UCSD-AML1 (cell line): Measurements from ENCODE around the gene HGF.
"Not testable (repeated sequence)": the region's sequence is repeated elsewhere in the genome, so short reads cannot be mapped to it uniquely, and the experiment has no call there.

Experiments
- DNase-seq: peaks from one replicate; lab custom pipeline; 2025; ENCODE audit not compliant: unreplicated experiment; lab: John Stamatoyannopoulos, UW

HGF gene

DNA sequence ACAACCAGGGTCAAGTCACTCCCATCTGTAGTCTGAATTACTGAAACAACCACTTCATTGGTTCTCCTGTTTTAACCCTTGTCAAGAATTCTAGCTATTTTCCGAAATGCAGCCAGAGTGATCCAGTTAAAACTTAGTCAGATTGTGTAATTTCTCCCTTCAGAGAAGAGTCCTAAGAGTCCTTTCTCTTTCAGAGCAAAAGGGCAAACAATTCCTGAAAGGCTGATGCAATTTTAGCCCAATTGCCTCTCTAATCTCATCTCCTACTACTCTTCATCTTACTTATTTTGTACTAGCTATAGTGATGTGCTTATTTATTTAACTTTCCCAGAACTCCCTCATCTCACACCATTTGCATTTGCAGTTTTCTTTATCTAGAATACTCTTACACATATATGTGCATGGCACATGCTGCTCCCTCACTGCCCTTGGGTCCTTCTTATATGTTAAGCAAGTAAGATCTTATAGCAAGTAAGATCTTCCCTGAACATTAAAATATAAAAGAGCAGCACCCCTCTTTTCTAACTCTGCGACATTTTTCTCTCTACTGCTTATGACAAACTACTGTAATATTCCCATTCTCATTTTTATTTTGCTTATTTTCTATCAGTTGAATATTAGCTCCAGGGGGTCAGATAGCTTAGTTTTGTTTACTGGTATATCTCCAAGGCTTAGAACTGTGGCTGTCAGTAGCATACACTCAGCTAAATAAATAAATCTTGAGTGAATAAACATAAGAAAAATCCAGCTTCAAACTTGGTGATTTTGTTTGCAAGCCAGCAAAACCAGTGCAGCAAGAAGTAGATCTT is 44.6 kb downstream of the HGF start:
- DNase-seq: no peak

DNA sequence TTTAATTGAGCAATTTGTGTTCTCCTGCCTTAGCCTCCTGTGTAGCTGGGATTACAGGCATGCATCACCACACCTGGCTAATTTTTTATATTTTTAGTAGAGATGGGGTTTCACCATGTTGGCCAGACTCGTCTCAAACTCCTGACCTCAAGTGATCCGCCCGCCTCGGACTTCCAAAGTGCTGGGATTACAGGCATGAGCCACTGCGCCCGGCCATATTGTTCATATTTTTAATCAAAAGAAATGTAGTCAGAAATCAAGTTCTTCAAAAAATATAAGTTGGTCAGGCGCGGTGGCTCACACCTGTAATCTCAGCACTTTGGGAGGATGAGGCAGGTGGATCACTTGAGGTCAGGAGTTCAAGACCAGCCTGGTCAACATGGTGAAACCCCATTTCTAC is 47.6 kb downstream of the HGF start:
- not testable (repeated sequence) for DNase-seq

DNA sequence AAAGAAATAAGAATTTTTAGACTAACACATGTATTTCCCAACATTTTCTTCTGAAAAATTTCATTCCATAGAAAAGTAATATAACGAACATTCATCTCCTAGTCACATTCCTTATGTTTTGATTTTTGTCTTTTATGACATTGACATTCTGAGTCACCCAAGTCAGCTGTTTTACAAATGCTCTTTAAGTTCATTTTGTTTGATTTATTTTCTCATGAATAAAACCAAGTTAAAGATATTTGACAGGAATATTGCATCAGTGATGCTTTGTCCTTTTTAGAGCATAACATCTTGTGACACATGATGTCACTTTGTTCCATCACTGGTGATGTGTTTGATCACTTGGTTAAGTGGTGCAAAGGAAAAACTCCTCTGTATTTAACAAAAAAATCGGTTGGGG is 48.4 kb downstream of the HGF start:
- DNase-seq: no peak

DNA sequence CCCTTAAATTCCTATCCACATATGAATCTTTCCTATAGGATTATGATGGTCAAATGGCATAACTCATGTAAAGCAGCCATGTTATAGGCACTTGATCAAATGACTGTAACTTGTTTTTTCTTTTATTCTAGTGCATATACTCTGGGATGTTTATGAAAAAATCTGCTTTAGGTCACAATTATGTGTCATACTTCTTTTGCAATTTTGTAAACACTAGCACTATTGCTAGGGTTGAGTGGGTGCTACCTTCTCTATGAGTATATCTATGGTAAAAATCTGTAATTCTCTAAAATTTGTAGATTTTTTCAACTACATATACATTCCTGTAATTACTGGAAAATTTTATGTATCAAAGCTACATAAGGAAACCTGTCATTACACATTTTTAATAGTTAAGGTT is 50.0 kb downstream of the HGF start:
- no peak for DNase-seq

DNA sequence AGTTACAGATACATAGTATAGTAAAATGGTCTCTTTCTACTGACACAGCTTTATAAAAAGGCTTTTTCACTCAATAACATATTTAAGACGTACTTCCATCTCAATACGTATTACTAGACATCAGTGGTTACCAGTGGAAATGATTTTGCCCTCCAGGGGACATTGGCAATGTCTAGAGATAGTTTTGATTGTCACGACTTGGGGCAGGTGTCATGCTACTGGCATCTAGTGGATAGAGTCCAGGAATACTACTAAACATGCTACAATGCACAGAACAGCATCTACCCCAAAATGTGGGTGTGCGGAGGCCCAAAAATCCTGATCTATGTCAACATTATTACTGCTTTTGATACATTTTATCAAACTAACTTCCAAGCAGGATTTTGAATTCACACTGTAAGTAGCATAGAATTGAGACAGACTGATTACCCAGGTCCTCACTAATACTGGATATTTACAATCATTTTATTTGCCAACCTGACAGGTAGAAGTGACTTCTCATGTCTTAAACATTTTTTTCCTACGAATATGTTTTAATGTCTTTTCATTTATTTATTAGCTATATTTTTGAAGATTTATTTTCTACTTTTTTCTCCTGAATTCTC is 53.8 kb downstream of the HGF start:
- DNase-seq: no peak

DNA sequence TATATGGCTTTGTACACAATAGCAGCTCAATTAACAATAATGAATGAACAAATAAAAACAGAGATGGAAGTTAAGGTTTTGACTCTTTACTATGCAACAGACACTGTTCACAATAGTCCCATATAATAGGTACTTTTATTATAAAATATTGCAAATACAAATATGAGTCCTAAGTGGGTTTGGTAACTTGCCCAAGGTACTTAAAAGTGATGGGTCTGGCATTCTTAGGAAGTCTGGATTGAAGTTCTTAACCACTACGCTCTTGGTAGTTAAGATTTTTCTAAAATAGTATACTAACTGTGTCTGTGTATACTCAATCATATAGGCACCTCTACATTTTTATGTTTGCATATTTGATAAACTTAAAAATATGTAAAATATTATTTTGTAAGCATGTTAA is 55.5 kb downstream of the HGF start:
- DNase-seq: no peak

DNA sequence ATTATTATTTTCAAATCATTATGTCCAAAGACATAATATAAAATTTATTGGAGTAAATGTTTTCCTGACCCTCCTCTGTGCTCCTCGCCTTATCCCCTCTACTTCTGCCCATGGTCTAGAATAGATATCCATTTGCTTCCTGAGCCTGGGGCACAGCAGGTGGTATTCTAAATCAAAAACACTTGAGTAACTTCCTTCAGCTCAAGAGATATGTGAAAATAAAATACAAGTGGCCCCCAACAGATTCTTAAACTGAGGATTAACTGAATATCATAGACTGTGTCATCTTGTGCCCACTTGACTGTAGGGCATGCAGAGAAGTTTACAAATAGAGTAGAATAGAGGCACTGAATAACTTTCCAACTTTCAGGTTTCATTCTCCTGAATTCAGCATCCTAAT is 59.1 kb downstream of the HGF start:
- no peak for DNase-seq

DNA sequence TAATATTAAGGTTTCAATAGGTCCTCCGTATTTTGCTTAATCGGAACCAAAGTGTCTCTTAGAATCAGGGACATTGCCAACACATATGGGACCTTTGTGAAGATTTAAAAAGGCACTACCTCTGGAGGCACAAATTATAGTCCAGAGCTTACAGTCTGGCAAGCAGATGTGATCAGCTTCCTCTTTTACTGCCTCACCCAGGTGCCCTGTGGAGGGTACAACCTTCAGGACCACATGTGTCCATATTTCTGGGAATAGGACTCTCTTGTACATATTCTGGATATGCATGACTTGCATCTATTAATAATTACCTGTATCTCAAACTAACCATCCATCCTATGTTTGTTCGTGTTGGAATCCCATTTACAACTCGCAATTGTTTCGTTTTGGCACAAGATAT is 60.0 kb downstream of the HGF start:
- DNase-seq: no peak

DNA sequence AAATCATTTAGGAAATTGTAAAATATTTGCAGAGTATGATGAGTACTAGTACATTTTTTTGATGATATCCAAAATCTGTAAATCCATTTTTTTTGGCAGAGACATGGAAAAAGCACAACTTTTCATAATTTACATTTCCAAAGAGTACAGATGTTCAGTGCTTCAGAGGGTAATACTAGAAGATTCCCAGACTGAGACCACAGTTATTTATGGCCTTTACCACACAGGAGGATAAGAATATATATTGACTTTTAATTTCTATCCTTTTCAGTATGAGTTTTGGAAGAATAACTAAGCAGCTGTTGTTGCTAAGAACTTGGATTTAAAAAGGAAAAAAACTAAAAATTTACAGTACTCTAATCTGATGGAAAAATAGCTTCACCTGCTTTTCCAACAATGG is 61.9 kb downstream of the HGF start:
- DNase-seq: no peak

DNA sequence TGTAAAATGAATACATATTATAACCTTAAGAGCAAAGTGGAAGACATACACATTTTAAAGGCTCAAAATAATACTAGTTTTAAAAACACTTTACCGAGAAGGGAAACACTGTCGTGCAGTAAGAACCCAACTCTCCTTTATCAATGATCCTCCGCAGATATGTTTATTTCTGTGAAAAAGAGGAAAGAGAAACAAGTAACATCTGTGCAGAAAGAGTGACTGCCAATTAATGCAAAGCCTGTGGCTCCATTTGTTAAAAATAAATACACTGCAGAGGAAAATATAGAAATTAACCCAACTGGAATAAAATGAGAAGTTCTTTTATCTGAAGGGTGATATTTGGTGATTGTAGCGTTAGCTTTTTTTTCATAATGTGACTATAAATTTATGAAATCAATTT is 62.7 kb downstream of the HGF start:
- DNase-seq: no peak

DNA sequence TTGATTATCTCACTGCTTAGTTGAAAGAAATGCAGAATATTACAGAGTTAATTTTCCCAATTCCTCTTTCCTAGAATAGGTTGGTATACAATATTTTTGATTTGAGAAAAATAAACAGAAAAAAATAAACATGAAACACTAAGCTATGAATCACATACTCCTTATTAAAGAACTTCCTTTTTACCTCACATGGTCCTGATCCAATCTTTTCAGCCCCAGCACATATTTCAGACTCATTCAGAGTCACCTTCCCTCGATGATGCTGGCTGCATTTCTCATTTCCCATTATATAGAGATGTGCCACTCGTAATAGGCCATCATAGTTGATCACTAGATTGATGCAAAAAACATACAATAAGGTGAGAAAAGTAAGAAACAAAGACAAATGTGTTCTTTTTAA is 64.6 kb downstream of the HGF start:
- no peak for DNase-seq

DNA sequence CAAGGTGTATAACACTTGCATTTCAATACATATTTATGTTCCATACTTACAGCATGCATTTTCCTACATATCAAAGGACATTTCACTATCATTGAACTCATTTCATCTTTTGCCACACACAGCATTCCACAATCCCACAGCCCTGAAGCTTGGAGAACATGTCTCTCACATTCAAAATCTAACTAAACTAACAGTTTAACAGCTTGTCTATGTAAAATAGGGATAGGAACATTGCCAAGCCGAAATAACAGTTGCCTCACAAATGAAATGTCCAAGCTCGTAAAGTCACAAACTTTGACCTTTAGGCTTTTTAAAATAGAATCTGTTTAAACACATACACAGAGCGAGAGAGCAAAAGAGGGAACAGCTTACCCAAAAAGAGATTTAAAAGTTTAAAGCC is 65.3 kb downstream of the HGF start:
- DNase-seq: no peak

DNA sequence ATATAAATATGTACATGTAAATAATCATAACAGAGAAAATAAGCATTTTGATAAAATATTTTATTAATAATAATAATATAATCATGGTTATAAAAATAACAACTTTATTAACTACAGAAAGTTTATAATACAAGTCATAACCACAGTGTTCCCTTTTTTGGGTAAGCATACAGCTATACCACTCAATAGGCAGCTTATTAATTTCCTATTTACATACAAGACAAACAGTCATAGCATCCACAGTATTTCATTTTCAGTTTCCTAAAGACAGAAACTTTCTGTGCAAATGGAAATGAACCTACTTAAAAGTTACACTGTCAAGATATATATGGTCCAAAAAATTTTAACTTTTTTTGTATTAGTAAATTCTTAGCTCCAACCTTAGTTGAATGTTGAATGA is 70.9 kb downstream of the HGF start:
- no peak for DNase-seq

DNA sequence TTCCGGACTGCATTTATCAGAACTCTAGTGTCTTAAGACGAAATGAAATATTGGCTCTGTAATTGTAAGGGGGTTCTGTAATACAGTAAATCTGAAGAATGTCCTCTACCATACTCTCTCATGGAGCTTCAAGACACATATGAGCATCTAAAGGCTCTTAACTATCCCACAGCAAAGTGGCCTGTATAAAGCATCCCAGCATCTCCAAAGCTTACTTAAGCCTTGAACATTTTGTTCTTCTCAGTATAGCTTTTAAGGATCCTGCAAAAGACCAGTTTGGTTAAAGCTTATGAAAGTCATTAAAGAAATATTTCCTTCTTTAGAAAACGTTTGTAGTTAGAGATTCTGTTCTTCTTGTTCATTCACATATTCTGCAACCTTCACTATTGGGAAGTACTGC is 75.1 kb downstream of the HGF start:
- no peak for DNase-seq

DNA sequence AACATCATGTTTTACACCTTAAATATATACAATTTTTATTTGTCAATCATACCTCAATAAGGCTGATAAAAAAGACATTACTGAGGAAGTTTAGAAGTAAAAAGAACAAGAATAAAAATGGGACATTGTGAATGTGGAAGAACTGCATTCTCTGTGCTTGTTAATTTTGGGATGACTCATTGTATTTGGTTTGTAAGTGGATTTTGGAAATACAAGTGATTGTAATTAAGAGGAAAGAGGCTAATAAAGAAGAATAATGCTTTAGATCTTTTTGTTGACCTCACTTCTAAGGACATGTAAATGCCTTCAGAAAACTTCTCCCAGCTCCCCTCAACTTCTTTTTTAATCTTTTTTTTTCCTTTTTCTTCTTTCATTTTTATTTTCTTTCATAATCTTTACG is 76.0 kb downstream of the HGF start:
- DNase-seq: no peak

DNA sequence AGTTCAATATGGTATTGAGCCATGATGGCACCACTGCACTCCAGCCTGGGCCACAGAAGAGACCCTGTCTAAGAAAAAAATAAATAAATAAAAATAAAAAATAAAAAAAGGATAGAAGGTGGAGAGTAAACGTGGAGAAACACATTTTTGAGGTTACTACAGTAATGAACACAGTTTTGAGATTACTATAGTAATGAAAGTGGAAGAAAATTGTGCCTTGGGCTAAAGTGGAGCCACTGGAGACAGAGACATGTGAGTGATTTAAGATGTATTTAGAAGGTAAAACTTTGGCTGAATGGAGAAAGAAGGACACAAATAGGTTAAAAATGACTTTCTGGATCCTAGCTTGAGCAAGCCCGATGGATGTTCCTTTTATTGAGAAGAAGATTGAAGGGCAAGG is 76.8 kb downstream of the HGF start:
- no peak for DNase-seq

DNA sequence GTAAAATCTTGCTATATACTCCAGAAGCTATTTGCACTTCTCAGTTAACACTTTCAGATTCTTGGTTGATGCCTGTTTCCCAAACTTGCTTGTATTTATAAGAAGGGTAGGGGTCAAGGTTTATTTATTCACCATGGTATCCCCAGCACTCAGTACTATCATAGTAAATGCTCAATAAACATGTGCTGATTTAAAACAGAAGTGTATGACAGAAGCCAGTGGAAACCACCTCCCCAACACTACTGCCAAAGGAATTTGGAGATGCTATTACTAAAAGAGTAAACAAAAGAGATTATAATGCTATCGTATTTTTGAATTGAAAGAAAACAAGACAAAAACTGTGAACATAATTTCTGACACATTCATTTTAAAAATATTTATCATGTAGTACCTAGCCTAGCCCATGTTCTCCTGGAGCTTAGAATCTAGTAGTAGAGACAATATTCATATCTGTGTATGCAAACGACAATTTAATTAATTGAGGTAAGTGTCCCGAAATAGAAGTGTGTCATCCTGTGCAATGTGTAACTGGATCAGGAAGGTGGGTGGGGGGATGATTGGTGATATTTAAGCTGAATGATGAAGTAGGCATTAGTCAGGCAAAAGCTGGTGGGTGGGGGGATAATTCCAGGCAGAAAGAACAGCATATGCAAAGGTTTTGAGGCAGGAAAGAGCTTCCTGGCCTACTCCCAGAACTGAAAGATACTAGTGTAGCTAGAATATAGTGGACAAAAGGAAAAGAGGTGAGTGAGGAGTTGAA is 77.5 kb downstream of the HGF start:
- no peak for DNase-seq

DNA sequence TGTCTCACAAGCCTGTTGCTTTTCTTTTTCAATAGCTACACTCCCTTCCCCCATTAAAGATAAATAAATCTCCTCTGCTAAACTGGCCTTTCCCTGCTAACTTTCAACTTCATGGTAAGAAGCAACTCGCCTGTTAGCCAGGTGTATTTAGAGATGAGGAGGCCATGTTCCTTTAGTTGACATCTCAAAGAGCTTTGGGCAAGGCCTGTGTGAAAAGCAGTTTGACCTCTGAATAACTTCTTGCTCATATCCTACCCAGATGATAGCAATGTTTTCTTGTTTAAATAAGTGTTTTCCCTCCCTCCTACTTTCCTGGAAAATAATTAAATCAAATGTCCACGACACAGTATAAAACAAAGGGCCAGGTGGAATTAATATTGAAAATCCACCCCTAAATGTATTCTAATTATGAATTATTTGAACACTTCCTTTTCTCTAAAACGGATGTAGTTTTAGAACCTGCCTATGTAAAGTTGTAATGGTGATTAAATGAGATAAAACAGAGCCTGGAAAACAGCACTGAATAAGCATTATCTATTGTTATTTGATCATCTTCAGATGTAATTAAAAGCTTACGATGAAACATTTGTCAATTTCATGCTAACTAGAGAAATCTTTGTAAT is 78.5 kb downstream of the HGF start:
- no peak for DNase-seq

DNA sequence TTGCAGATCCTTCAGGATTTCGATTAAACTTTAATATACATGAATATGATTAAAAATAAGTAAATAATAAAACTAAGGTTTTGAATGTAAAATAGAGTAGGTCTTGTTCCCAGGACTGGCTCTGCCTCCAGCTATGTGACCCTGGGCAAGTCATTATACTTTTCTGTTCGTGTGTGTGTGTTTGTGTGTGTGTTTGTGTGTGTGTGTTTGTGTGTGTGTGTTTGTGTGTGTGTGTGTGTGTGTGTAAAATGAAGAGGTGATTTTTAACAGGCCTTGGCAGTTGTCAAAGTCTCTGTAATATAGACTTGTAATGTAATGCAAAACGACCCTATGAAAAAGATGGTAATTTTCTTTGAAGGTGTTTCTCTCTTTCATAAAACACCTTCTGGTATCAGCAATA is 79.2 kb downstream of the HGF start:
- no peak for DNase-seq

DNA sequence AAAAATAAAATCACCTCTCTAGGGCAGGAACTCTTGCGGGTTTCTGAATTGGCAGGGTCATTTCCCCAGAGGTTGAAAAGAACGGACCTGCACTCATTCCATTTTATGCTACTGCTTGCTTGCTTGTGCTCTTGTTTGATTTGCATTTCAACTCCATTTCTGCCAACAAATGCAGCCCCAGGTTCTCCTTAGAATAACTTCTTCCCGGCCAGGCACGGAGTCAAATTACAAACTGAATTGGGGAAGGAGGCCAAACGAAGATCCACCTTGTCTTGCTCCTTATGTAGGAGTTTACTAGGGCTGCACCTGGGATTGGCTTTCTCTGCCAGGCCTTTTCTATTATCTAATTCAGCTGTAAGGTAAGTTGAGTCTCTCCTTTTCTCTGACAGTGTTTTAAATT is 79.6 kb downstream of the HGF start:
- DNase-seq: no peak

DNA sequence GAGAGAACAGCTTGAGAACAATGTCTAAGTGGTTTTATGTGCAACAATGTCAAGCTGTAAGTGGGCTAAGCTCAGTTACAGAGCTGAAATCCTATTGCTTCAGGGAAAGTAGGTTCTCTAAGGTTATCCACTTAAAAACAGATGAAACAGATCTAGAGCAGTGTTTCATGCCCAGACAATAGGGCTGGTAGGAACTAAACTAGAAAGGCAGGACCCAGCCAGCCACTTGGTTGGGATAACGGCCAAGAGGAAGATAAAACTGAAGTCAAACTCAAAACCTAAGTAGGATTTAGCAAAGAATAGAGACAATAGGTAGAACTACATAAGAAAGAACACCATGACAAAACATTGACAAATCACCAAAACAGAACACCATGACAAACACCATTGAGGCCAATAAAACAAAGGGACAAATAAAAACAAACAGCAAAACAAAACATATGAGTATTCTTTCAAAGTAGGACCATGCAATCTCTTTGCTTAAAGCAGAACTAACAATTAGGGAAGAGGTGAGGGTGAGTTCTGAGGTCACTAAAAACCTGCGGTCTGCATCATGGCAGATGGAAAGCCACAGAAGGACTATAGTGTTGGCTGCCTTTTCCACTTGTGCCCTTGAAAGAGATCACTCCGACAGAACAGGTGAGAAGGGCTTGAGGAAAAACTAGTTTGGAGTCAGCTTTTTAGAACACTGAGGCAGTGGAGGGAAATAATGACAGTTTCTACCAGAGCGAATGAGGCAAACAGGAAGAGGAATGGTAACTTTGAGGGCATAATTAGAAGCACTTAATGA is 81.0 kb downstream of the HGF start:
- DNase-seq: no peak
